Tibial nerve (tissue), 4 donors: ENCODE results near the gene FOXD2.

Experiments
- CTCF ChIP-seq, 5 experiments: fragments of 200-600 bp in 3 of 5; fragments of 450-650 bp in 2 of 5; sonication (generic) in 3 of 5; IDR thresholded peaks; one replicate each; pipeline ENCODE4 v1.5.1; 2016 to 2019; ENCODE audit warnings: antibody characterized with exemption in 5 of 5, mild to moderate bottlenecking in 3 of 5, moderate library complexity in 2 of 5
- EP300 ChIP-seq, 2 donors: sonication (generic); formaldehyde crosslinking; IDR thresholded peaks; one replicate each; pipeline ENCODE4 v1.6.1; 2017; ENCODE audit warnings: antibody characterized with exemption in 2 of 2, mild to moderate bottlenecking in 1 of 2

GRCh38 chr1:47401761-47402160, 36.1 kb upstream of the FOXD2 start:
- TF ChIP-seq CTCF (IDR thresholded peaks at IDR 0.05): no peak
- no peak for TF ChIP-seq EP300 (IDR thresholded peaks at IDR 0.05)
